ENCODE data around the gene IDNK. TPM values are rescaled to one million over a fixed set of nuclear protein-coding genes. Genes with fewer than 3 reads are reported as not detected.

Gene IDNK
- 4.4 to 7.8 TPM (median 6.5 TPM) in 5 replicates for total RNA-seq (2022; extraction: Qiagen RNA extraction; ENCODE audit: low read depth)

DNA sequence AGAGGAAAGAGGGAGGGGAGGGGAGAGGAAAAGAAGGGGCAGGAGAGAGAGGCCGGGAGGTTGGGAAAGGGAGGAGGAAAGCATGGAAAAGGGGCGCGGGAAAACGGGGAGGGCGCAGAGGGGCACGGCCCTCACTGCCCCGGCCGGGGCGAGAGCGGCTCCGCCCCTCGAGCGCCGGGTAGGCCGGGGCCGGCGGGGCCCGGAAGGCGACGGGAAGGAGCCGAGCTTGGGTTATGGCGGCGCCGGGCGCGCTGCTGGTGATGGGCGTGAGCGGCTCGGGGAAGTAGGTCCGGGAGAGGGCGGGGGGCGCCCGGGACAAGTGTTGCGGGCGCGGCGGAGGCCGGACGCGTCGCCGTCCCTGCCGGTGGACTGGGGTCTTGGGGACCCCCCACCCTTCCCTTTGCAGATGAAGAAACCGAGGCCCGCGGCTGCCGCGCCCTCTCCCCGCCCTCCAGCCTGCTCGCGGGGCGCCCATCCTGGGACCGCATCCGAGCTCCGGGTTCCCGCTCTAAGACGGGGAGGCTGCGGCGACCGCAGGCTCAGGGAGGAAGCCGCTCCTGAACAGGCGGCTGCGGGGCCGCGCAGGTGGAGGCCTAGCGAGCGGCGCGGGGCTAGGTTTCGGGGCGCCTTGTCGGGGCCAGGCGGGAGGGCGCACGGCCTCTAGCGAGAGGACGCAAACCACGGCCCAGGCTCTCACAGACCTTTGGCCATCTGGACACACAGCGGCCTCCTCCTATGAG lies at the start of gene IDNK:
IDNK (plus strand) TSS at position 205 of the 740 bp plus-strand sequence; CDS start at position 234, 29 bp downstream.

Other genes with a start within 250 kb of the IDNK start
- 2.3 to 3.0 TPM (median 2.6 TPM) in 5 replicates for gene FRMD3, start 84.7 kb upstream of the IDNK start, total RNA-seq (2022; extraction: Qiagen RNA extraction; ENCODE audit: low read depth)
- gene UBQLN1, start 84.8 kb downstream of the IDNK start, total RNA-seq (2022; extraction: Qiagen RNA extraction; ENCODE audit: low read depth), result 106 to 120 TPM (median 113 TPM) in 5 replicates
- 3.9 to 6.1 TPM (median 5.4 TPM) in 5 replicates for gene GKAP1, start 194.6 kb downstream of the IDNK start, total RNA-seq (2022; extraction: Qiagen RNA extraction; ENCODE audit: low read depth)